ENCODE data around the gene RASGEF1C.

DNA sequence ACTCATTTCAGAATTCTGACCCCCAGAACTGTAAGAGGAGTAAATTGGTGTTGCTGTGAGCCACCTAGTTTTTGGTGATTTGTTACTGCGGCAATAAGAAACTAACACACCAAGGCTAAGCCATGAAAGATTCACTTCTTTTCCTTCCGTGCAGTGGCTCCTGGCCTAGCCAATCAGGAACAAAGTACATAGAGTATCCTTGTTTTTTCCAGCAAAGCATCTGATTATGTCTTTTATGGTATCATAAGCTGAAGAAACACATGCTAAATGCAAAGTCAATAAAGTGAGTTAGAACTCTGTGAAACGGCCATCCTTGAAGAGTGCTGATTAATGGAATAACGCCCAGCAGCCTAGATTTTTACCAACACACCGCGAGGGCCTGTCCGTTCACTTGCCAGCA, 148.8 kb downstream of the RASGEF1C start:
- TF ChIP-seq POLR2A (IDR thresholded peaks at IDR 0.05): no peak
- no peak for TF ChIP-seq CTCF (IDR thresholded peaks at IDR 0.05)

Measured in prostate gland (tissue), 2 donors.